HCEC 1CT (cell line): ENCODE data around the gene PIP5KL1.

Source experiments
- DNase-seq: peaks from one replicate; pipeline ENCODE4 v3.0.0-alpha.2; 2017

The PIP5KL1 gene

GRCh38 chr9:127968042-127968441 is 37.5 kb upstream of the PIP5KL1 start:
- peak; percentile 67 for DNase-seq

GRCh38 chr9:127967151-127967809 is 36.7 kb upstream of the PIP5KL1 start:
- DNase-seq: no peak

DNA sequence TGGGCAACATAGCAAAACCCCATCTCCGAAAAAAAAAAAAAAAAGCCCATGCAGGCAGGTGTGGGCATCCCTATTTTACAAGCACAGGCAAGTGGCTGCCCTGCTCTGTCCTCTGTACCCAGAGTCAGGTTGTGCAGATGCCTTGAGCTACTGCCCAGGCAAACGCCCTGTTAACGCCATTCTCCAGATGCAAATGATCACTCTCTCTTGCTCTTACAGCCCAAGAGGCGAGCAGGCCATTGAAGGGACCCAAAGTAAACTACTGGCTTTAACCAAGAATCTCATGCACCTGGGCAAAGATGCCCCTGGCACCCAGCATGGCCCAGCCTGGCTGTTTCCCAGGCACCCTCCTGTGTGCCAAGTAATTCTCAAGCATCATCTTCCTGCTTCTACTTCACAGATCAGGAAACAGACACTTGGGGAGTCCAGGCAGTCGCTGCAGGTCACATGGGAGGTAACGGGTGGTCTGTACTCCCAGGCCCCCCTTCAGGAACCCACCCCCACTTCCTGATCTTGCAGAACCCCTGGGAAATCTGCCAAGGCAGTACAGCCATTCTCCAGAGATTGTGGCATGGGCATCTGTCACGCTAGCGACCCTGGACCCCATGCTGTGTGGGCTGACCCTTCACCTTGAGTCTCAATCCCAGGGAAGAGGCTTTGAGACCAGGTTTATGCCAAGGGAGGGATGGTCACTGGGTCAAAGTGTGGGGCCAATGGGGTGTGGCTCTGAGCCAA is 36.0 kb upstream of the PIP5KL1 start:
- DNase-seq: no peak

GRCh38 chr9:127965953-127966352 is 35.4 kb upstream of the PIP5KL1 start:
- no peak for DNase-seq

DNA sequence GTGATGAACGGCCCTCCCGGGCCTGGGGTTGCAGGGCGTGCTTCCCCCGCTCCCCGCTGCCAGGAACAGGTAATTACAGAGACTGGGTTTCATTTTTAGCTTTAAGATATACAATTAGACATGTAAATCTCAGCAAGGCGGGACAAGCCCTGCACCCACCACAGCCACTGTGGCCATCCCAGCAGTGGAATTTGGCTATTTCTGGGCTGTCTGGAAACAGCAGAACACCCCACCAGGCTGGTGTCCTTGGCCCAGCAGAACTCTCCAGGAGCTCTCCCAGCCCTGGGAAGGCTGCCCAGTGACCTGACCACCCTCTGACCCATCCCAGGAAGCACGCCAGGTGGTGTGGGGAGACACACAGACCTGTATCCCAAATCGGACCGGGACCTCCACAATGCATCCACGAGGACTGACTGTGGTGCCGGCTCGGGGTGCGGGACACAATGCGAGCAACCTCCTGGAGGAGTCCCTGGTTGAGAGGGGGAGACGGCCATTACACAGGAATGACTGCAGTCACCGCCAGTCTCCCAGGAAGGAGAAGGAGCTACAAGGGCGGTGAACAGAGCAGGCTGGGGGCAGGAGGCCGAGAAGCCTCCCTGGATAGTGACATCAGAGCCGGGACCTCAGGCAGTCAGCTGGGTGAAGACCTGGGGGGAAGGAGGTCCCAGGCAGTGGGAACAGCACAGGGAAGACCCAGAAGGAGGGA is 32.9 kb upstream of the PIP5KL1 start:
- DNase-seq: no peak

- DNase-seq: no peak
Measured at GRCh38 chr9:127963041-127963358, 32.4 kb upstream of the PIP5KL1 start.

DNA sequence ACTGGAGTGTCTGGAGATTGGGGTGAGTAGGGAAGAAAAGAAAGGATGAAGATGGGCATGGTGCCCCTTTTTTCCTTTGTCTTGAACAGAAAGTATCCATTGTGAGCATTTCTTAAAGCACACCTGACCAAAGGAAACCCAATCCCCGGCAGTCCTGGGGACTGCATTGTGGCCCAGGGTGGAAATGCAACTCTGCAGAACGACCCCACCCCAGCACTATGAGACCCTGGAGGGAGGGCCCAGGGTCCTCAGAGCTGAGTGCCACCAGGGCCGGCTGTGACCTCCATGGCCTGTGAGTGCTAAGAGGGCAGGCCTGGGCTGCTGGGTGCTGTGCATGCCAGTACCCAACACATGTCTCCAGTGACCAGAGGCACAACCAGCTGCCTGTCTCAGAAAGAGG is 31.7 kb upstream of the PIP5KL1 start:
- no peak for DNase-seq

- DNase-seq: no peak
Measured at GRCh38 chr9:127961613-127962155, 31.1 kb upstream of the PIP5KL1 start.

DNA sequence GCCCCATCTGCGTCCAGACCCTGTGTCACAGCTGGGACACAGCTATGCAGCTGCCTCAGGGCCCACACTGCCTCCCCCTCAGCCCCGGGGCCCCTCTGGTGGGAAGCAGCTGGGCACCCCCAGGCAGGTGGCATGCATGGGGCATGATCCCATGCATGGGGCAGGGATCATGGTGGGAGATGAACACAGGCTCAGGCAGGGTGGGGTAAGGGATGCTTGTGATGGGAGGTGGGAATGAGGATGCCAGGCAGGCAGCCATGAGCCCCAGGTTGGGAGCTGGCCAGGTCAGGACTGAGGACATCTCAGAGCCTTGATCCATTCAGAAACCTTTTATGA is 30.5 kb upstream of the PIP5KL1 start:
- DNase-seq: no peak

DNA sequence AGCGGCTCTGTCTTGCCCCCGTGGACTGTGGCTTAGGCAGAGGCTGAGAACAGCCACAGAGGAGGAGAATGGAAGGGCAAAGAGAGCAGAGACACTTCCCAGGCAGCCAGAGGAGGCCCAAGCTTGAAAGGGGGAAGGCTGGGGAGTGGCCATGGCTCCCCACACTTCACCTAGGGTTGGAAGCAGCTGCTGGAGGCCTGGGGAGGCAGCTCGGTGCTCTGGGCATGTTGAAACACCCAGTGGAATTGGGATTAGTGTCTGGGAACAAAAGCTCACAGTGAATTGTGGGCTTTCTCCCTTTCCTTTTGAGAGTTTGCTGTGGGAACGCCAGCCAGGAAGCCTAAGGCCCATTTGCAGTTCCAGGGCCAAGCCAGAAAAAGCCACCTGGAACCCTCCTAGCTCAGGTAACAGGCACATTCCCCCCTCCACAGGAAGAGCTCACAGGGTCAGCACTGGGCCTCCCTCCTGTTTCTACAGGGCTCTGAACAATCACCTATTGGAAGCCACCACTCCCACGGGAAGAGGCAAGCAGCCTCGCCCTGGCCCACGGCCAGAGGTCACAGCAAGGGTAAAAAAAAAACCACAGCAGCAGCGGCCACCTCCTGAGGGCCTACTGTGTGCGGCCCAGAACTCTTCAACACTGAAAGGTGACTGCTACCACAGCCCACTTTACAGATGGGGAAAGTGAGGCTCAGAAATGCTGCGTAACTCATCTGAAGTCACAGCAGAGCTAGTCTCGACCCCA is 30.0 kb upstream of the PIP5KL1 start:
- no peak for DNase-seq

DNA sequence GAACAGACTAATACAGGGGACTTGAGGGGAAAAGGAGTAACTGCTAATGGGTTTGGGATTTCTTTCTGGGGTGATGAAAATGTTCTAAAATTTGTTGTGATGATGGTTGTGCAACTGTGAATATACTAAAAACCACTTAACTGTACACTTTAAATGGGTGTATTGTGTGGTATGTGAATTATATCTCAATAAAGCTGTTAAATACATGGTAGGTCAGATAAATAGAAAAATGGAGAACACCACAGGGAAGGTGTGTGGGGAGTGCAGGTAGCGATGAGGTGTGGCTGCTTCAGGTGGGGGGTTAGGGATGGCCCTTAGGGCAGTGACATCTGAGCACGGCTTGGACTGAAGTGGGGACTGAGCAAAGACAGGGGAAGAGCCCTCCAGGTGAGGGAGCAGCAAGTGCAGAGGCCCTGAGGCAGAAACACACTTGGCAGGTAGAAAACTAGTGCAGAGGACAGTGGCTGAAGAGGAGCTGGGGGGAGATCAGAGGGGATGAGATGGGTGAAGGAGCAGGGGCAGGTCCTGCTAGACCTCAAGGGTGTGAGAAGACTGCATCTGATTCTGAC is 29.3 kb upstream of the PIP5KL1 start:
- DNase-seq: no peak

GRCh38 chr9:127959398-127959797 is 28.8 kb upstream of the PIP5KL1 start:
- DNase-seq: no peak

DNA sequence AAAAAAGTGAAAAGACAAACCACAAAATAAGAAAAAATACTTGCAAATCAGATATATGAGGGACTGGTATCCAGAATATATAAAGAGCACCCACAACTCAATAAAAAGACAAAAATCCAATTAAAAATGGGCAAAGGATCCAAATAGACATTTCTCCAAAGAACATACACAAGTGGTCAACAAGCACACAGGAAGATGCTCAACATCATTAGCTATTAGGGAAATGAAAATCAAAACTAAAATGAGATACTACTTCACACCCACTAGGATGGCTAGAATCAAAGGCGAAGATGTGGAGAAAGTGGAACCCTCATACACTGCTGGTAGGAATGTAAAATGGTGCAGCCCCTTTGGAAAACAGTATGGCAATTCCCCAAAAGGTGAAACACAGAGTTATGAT is 28.2 kb upstream of the PIP5KL1 start:
- no peak for DNase-seq

GRCh38 chr9:127955294-127956015 is 24.9 kb upstream of the PIP5KL1 start:
- DNase-seq: no peak

GRCh38 chr9:127954831-127955293 is 24.3 kb upstream of the PIP5KL1 start:
- no peak for DNase-seq

DNA sequence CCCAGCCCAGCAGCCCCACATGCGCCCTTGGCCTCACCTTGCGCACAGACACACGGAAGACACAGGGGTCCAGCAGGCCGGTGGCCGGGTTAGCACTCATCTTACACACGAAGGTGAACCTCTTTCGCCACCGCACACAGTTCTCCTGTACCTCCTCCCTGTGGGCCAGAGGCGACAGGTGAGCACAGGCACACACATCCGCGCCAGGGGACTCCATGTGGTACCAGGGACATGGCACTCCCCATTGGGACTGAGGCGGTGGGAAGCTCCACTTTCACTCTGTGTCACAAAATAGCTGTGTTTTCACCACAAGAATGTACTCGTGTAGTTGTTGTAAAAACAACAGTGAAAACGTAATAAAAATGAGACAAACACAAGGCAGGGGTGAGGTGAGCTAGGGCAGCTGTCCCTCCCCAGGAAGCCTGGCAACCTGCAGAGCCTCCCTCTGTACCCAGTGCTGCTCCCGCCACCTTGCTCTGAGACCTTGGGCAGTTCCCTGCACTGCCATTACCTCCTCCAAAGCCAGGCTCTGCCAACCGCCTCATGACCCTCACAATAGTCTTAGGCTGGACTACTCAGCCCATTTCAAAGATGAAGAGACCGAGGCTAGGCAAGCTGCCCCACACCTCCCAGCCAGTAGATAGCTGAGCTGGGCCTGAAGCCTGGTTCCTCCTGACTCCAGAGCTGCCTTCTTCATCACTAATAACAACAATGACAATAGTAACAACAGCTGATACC is 23.4 kb upstream of the PIP5KL1 start:
- DNase-seq: no peak

GRCh38 chr9:127953154-127953553 is 22.6 kb upstream of the PIP5KL1 start:
- DNase-seq: no peak

DNA sequence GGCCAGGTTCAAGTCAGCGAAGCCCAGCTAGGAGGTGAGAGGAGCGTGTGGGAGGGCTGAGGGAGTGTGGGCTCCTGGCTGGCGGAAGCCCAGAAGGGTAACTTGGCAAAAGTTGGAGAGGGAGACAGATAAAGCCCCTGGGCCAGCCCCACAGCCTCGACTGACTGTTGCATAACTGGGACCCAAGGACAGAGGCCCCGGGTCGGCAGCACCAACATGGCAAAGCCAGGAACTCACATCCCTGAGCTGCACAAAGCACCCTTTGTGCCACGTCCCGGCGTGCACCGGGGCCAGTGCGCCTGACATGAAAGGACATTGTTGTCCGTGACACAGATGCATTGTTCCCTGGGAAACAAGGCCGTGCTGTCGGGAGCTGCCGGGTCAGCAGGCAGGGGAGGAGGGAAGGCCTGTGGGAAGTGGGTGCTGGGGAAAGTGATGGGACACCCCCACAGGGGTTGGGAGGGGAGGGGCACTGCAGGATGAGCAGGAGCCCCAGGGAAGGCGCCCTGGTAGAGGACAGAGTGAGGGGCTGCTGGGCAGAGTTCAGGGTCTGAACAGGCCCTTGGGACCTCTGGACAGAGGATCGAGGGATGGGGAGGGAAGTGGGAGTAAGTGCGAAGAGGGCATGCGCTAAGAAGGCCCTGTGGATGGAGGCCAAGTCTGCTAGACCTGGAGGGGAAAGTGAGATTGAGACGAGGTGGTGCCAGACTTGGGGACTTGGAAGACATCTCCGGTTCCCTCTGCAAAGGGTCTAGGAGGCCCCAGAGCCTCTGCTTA is 20.1 kb upstream of the PIP5KL1 start:
- DNase-seq: no peak

DNA sequence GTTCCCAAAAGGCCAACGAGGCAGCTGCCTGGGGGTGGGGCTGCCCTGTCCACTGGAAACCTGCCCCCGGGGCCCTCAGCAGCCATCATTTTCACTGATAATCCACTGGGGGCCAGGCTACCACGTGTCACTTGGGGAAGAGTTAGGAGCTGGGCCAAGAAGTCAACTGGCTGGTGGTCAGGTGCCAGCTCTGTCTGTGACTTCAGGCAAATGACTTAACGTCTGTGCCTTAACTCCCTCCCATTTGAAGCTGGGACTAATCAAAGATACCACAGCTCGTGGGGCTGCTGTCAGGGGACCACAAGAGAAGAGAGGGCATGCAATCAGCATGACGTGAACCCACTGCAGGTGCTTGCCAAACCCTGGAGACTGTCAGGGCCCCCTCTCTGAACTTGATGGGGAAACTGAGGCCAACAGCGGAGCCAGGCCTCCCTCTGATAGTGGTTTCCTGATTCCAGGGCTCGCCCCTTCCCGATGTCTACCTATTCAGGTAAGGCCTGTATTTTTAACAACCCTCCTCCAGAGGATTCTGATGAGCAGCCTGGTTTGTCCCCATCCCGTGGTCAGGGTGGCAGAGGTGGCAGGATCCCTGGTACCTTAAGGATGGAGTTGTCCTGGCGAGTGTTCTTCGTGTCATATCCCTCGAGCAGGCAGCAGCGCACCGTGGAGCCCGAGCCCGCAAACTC is 19.4 kb upstream of the PIP5KL1 start:
- no peak for DNase-seq
